Measurements from ENCODE around the gene INTS14.

DNA sequence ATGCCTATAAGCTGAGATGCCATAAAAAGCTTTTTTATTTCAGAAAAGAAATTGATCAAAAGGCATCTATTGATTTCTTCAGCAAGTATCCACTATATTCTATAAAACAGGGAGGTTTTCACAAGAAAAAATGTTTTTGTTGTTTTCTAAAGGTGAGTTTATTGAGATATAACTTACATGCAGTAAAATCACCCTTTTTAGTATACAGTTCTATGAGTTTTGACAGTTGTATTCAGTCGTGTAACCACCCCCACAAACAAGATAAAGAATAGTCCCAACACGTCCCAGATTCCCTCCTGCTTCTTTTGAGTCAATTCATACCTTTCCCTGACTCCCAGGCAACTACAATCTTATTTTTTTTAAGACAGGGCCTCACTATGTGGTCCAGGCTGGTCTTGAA lies 7.8 kb downstream of the INTS14 start:
- TF ChIP-seq, protein P1, sequence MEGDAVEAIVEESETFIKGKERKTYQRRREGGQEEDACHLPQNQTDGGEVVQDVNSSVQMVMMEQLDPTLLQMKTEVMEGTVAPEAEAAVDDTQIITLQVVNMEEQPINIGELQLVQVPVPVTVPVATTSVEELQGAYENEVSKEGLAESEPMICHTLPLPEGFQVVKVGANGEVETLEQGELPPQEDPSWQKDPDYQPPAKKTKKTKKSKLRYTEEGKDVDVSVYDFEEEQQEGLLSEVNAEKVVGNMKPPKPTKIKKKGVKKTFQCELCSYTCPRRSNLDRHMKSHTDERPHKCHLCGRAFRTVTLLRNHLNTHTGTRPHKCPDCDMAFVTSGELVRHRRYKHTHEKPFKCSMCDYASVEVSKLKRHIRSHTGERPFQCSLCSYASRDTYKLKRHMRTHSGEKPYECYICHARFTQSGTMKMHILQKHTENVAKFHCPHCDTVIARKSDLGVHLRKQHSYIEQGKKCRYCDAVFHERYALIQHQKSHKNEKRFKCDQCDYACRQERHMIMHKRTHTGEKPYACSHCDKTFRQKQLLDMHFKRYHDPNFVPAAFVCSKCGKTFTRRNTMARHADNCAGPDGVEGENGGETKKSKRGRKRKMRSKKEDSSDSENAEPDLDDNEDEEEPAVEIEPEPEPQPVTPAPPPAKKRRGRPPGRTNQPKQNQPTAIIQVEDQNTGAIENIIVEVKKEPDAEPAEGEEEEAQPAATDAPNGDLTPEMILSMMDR (IDR thresholded peaks at IDR 0.05) = no peak
- no peak for TF ChIP-seq POLR2A (IDR thresholded peaks at IDR 0.05)
